HG03575 (cell line): ENCODE measurements around the gene MCM3AP.
"Not testable (repeated sequence)": the region's sequence is repeated elsewhere in the genome, so short reads cannot be mapped to it uniquely, and the experiment has no call there.

Source experiments
- ATAC-seq: cut with Tn5 transposase; IDR thresholded peaks from one replicate; pipeline ENCODE4 v1.9.1; 2021; ENCODE audit not compliant: unreplicated experiment, insufficient number of reproducible peaks, low FRiP score; ENCODE audit errors: extremely low read depth

The MCM3AP gene

DNA sequence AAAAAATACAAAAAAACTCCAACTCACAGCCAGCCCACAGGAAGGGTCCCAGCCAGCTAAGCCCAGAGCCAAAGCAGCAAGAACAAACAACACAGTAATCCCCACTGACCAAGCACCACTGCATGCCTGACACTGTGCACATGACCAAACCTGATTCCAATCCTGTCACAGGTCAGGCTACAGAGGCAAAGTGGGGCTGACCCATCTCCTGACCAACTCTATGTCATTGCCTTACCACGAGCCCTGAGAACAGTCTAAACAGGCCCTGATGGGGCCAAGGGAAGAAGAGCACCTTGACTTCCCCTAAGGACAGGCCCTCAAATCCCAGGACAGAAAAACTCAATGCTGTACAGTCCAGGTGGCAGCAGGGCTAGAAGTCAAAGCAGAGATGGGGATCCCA lies 59.3 kb downstream of the MCM3AP start:
- ATAC-seq: no peak

DNA sequence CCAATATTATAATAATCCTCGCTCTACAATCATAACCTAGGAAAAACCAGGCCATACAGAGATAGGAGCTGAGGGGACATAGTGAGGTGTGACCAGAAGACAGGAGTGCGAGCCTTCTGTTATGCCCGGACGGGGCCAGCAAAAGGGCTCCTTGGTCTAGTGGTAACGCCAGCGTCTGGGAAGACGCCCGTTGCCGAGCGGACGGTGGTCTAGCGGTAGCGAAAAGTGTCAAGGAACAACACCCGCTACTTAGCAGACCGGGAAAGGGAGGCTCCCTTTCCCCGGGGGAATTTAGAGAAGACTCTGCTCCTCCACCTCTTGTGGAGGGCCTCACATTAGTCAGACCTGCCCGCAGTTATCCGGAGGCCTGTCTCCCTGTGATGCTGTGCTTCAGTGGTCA lies 61.8 kb downstream of the MCM3AP start:
- ATAC-seq: not testable (repeated sequence)

DNA sequence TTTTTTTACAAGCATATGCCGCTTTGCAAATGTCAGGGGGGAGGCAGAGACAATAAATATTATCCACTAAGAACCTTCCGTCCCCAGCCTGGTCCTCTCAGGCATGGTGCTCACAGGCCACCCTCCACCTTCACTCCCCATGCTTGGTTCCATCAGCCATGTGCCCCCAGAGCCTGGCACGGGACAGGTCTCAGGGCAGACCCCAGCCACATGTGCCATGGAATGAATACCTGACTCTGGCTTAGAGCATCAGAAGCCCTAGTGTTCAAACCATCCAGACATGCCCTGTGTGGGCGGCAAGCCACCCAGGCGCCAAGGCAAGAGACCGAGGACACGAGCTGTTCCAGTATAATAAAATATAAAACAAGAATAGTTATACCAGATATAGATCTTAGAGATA lies 62.2 kb downstream of the MCM3AP start:
- no peak for ATAC-seq

DNA sequence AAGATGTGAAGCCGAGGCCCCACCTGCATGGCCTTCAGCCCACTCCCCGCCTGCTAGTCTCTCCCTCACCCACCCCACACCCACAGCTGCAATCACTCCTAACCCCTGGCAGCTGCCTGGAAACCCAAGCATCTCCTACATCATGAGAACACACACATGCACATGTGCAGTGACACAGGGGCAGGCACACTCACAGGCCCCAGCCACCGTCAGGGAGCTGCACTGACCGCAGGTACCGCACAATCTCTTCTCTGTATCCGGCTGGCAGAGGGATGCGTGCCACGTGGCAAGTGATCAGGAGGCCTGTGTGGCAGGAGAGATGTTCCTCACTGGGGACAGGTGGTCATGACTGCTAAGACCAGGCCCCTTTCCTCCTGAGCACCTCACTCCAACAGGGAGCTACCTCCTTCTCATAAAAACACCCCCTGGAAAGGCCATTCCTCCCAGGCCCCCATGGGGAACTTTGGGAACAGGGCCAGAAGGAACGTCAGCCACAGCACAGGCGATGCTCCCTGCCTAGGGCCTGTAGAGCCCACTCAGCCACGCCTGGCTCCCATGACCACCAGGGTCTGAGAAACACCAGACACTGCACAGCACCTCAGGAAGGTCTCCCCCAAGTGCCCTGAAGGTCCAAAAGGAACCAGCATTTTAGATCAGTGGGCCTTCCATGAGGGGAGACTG lies 62.8 kb downstream of the MCM3AP start:
- ATAC-seq: no peak

DNA sequence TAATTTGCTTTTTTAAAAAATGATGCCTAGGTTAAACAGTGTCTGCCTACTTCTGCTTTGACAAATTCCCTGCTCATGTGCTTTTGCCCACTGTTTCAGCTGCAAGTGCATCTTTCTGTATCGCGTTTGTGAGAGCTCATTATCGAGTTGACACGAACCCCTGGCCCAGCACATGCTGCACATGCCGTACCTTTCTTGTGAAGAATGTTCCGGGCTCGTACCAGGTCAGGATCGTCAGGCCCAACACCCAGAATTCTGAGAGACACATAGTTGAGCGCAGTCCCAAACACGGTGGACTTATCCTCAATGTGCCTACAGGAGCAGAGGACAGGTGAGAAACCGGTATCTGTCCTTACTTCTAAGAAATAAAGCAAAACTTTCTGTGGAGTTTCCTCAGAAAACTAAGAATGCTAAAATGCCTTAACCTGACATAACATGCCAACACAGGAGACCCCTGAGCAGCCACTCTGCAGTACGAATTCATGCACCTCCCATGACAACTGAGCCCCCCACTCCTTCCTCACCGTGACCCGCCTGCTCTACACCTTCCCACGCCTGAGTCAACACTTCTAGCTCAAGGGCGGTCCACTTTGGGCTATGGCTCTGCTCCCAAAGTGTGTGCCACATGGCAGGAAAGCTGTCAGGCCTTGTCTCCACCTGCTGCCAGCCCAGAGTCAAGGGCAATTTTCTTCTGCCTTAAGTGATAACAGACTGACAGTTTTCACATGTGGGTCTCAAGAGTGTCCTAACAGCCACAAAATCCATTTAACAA lies 63.6 kb downstream of the MCM3AP start:
- no peak for ATAC-seq

DNA sequence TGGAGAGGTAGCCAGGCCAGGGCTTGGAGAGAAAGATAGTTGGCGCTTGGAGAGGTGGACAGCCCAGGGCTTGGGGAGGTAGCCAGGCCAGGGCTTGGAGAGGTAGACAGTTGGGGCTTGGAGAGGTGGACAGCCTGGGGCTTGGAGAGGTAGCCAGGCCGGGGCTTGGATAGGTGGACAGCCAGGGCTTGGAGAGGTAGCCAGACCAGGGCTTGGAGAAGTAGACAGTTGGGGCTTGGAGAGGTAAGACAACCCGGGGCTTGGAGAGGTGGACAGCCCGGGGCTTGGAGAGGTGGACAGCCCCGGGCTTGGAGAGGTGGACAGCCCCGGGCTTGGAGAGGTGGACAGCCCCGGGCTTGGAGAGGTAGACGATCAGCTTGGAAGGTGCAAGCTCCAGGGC lies 64.6 kb downstream of the MCM3AP start:
- ATAC-seq: no peak

DNA sequence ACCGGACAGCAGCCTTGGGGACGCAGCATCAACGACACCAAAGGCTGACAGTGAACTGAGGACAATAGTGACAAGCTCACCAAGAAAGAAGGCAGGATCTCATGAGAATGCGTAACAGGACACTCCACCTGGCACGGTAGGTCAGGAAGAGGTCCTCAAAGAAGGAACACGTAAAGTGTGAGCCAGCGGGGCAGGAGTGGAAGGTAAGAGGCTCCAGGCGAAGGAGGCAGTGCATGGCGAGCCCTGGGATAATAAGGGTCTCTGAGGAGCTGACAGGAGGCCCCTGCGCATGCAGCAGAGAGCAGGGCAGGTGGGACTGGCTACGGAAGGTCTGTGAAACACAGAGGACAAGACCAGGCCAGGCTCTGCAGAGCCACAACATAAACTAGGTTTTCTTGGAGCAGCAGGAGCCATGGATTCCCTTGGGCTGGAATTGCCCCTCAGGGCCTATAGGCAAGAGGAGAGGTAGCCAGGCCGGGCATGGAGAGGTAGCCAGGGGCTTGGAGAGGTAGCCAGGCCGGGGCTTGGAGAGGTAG lies 65.1 kb downstream of the MCM3AP start:
- no peak for ATAC-seq

DNA sequence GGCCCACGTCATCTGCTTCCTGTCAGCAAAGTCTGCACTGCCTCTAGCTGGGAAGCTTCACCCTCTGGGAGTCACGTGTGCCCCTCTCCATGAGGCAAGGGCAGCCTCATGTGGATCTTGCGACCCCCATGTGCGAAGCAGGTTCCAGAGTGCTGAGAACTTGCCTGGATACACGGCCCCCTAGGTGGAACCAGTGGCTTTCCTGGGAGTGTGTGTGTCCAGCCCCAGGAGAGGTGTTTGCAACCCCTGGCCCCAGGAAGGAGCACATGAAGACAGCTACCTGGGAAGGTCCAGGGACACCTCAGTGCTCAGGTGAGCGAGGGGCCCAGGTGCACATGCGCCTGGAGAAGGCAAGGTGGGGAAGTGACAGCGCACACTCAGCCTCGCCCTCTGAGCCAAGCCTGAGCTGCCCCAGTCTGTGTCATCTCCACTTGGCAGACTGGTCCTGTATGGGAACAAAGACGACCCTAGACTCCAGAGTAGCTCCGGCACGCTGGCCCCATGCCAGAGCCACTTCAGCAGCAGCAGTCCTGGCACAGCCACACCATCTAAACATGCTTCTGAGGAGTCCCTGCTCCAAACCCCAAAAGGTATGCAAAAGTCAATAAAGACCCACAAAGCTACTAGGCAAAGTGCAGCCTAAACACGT lies 65.7 kb downstream of the MCM3AP start:
- no peak for ATAC-seq

DNA sequence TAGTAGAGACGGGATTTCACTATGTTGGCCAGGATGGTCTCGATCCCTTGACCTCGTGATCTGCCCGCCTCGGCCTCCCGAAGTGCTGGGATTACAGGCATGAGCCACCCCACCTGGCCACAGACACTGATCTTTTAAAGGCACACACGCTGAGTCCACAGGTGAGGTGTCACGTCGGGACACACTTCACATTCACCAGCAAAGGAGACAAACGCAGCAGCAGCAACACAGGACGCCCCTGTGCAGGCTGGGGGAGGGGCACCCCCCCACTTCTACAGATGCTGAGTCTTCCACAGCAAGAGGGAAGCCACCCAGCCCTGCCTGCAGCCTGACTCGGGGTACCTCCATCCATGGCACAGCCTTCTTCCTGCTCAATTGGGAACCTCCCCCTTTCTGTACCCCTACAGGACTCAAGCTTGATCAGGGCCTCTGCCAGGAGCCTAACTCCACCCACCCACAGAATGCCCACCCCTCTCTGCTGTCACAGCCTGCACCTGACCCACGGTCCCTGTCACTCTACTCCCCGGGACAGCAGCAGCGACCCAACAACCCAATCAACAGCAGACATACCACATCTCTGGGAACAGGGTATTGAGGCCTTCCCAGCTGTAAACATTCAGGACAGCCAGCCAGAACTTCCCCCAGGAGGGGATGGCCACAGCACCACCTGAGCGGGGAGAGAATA lies 66.4 kb downstream of the MCM3AP start:
- no peak for ATAC-seq

DNA sequence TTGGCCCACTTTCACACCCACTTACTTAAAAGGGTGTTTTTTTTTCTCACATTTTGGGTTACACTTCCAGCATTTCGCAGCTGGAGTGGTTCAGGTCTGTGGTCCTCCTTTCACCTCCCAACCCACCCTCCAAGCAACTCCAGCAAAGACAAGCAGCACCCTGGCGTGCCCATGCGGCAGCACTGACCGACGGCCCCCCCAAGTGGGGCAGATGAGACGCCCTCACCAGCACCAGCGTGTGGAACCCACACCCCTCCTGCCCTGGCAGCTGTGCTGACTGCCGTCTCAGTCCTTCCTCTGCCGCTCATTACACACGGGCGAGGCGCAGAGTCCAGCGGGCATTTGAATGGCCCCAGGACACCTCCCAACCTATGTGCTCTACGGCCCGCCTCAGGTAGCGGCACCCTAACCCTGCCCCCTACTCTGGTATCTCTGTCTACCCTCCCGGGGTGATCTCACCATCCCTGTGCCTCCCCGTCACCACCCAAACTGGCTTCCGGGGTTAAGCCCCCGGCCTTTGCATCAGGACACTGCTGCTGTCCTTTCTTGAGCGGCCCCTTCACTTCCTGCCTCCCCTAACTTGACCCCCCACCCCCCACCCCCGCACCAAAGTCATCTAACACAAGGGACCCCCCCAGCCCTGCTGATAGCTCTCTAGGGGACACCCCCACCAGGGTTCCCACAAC lies 67.8 kb downstream of the MCM3AP start:
- no peak for ATAC-seq

DNA sequence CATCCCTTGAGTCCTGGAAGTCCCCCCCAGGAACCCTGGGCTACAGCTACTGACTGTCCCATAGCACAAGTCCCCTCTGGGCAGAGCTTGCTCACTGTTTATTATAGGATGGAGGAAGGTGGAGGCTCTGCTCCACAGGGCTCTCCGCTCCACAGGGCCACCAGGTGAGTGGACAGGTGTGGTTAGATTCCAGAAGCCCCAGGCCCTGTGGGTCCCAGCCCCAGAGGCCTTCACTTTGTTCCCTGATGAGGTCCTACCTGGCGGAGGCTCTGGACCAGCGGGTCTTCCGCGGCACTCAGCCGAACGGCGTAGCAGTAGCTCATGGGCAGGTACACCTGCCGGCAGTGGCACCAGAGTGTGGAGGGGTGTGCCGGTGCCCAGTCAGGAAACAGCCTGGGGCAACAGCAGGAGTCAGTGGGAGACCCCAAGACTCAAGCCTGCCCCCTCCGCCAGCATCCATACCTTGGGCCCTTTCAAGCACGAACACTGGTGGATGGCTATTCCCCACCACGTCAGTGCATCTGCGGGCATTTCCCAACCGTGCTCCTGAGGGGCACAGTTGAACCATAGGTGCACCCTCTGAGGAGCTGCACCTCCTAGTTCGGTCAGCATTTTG lies 69.2 kb downstream of the MCM3AP start:
- no peak for ATAC-seq

DNA sequence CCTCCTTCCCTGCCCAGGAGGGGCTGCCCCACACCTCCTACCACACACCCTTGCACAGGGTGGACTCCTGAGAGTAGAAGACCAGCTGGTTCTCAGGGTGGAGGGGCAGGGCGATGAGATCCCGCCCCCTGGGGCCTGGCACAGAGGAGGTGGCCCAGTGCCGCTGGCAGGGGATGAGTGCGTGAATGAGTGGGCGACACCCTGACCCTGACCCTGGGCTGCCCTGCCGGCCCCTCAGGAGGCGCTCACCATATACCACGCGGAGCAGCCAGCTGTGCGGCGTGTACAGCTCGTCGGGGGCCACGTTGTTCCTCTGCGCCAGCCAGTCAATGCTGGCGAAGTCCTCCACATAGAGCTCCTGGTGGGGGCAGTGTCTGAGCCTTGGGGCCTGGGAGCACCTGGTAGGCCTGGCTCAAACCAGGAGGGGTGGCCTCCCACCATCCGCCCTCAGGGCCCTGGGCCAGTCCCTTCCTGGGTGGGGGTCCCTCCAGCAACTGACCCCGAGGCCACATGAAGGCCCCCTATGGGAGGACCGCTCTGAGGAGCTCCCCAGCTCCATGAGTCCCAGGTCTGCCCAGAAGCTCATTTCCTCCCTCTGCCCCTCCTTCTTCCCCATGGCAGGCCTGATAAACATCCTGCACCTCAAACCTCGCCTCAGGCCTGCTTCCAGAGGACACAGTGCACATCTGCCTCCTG lies 69.8 kb downstream of the MCM3AP start:
- ATAC-seq: no peak

DNA sequence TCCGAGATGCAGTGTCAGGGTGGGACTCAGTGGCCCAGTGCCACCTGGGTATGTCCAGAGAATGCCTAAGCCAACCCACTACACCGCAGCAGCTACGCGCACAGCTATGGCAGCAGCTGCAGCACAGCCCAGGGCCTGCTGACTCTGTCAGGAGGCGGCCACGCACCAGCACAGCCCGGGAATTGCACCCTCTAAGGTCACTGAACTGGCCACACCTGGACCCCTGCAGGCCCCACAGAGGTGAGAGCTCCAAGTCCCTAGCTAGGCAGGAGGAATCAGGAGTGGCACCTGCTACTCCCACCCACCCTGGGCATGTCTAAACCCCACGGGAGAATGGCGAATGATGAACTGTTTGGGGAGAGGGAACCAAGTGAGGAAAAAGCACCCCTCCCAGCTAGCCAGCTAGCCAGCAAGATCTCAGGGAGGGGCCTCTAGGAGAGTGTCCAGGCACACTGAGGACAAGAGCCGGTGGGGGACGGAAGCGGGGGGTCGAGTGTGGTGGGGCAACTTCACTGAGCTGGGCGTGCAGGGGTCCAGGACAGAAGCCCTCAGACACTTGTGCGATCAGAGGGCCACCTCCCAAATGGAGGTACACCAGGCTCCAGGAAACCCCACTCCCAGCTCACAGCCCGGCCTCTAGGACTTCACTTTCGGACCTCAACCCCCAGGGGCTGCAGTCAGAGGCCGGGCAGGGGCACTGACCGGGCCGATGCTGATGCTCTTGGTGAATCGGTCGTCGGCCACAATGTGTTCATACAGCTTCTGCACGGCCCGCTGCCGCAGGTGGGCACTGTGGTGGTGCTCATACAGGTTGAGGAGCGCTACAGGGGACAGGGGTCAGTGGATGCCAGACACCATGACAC lies 70.7 kb downstream of the MCM3AP start:
- no peak for ATAC-seq

DNA sequence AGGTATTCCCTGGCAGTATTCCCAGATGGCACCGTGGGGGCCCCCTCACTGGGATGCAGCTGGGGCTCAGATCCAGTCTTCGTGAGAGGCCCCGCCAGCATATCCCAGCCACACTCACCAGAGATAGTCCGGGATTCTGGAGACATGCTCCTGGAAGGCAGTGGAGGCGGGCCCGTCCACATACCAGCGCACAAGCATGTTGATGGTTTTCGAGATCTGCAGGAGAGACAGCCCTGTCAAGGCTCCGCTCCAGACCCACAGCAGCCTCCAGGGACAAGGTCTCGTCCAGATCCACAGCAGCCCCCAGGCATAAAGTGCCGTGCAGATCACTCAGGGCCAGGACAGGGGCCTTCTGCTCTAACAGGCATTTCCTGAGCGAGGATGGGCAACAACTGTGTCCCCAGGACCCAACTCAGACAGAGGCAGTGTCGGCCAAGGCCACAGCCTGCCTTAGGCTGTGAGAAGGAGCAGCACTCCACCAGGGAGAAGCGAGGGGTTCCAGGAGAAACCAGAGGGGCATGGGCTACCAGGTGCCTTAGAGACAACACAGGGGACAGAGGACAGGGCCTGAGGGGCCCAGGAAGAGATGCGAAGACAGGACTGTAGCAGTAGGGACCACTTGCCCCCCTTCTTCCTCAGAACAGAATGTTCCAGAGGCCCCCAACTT lies 71.7 kb downstream of the MCM3AP start:
- no peak for ATAC-seq

DNA sequence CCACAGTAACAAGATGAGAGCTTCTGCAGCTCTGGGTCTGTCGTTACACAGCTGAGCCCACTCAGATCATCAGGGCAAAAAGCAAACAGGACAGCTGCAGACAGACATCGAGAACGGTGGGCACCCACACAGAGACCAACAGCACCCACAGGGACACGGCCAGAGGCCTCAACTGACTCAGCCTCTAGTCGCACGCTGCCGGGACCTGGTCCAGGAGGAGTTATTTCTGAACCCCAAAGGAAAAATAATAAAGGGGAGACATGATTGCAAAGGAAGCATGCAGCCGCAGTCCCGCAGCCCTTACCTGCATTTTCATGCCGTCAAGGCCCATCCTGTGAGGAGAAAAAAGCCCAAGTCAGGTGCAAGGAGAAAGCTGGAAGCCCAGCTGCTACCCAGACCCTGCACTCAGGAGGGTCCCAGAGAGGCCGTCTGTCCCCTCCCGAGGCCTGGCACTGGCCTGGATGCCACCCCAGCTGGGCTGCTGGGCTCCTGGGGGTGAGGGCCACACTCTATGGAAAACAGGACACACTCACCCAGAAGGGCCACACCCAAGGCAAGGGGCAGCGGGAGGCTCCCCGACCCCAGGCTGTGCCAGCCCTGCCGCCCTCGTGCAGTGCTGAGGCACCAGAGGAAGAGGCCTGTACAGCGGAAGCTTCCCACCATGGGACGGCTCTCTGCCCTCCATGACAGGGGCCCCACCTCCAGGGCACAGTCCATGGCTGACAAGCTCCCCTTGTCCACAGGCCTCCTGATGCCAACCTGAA lies 72.5 kb downstream of the MCM3AP start:
- ATAC-seq: no peak
